ENCODE data around the gene KRTAP19-6.

KRTAP19-6 gene

DNA sequence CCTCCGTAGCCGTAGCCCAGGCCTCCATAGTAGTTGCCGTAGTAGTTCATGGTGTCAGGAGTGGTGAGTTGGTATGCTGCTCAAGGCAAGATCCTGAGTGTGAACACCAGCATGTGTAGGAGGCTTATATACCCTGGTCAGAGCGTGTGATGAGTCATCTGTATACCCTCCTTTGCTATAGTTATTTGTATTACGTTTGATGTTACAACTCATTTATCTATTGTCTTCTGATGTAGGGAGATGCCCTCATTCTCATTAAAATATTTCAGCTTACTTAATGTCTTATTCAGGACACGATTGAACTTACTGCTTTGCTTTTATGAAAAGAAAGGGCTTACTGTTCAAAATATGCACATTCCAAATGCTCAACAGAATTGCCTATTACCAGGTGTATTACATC, 39.6 kb downstream of the KRTAP19-6 start, which contains the start of gene KRTAP19-5:
TSS of gene KRTAP19-5 (minus strand) at position 101 of the 400 bp plus-strand sequence. CDS start at position 50, 51 bp downstream.
- H3K9me3 Mint-ChIP-seq, result no peaks in the 10 kb centered on the region
- no peak for ATAC-seq
- H3K4me3 Mint-ChIP-seq, result no peak within 1 kb of the TSS
- H3K36me3 Mint-ChIP-seq, result no peaks in the 10 kb centered on the region
- no peak within 1 kb of the TSS for H3K27ac Mint-ChIP-seq
- no peaks in the 10 kb centered on the region for H3K4me1 Mint-ChIP-seq
- DNase-seq (ENCODE audit: low spot score in 2 of 2), result no peak

DNA sequence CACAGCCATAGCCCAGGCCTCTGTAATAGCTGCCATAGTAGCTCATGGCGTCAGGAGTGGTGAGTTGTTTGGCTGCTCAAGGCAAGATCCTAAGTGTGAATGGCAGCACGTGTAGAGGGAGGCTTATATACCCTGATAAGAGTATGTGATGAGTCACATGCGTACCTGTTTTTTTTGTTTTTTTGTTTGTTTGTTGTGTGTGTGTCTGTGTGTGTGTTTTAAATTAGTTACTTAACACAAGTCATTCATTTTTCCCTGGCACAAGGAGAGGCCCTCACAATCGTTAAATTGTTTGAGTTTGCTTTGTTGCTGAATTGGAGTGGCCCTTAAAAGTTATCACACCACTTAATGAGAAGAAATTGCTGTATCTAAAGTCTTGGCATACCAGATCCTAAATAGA, 44.6 kb downstream of the KRTAP19-6 start, which contains the start of gene KRTAP19-4:
TSS of gene KRTAP19-4 (minus strand) at position 101 of the 400 bp plus-strand sequence. CDS start at position 46, 55 bp downstream.
- Mint-ChIP-seq H3K27ac (no peak within 1 kb of the TSS), H3K4me3 (no peak within 1 kb of the TSS), H3K9me3 (no peaks in the 10 kb centered on the region), H3K4me1 (no peaks in the 10 kb centered on the region), H3K36me3 (no peaks in the 10 kb centered on the region)
- no peak for DNase-seq (ENCODE audit: low spot score in 2 of 2)
- no peak for ATAC-seq

DNA sequence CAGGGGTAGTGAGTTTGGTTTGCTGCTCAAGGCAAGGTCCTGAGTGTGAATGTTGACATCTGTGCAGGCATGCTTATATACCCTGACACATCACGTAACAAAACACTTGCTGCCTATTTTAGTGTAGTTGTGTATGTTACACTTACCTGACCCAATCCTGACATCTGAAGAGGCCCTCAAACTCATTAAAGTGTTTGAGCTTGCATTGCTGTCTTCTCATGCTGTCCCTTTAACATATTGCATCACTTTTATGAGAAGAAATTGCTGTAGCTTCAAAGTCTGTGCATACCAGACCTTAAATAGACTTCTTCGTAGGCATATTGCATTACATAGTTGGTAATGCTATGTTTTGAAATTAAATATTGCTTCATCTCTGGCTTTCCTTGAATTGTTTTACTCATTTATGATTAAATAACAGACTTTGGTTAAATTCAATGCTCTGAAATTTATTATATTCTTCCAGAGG, 49.7 kb downstream of the KRTAP19-6 start, which contains the start of gene KRTAP19-3:
TSS of gene KRTAP19-3 (minus strand) at position 51 of the 466 bp plus-strand sequence. CDS start 56 bp downstream, outside the sequence.
- Mint-ChIP-seq H3K4me1 (no peaks in the 10 kb centered on the region), H3K36me3 (no peaks in the 10 kb centered on the region), H3K9me3 (peaks cover 5% of the 10 kb centered on the region), H3K4me3 (no peak within 1 kb of the TSS), H3K27ac (no peak within 1 kb of the TSS)
- ATAC-seq (no peak), DNase-seq (ENCODE audit: low spot score in 2 of 2) (no peak)

Measured in stimulated activated effector memory CD8-positive, alpha-beta T cell treated with anti-CD3 and anti-CD28 coated beads, Interleukin-12 subunit alpha, Interleukin-12 subunit beta, amount 100 ng/mL, for 72 hours (primary cell).